Kidney epithelial cell (primary cell): ENCODE measurements around the gene NDUFAF3. TPM values are rescaled to one million over a fixed set of nuclear protein-coding genes. Genes with fewer than 3 reads are reported as not detected.

Source experiments
- DNase-seq: peaks from one replicate; pipeline ENCODE4 v3.0.0-alpha.2; 2010; ENCODE audit warnings: low read depth
- H3K27me3 ChIP-seq: 2 replicates; pipeline ENCODE4 v1.6.0; 2011; ENCODE audit warnings: low read length; ENCODE audit not compliant: control insufficient read depth, insufficient read depth
- H3K36me3 ChIP-seq: 2 replicates; pipeline ENCODE4 v1.5.1; 2011; ENCODE audit warnings: low read length; ENCODE audit not compliant: control insufficient read depth, insufficient read depth
- H3K4me3 ChIP-seq: 2 replicates; pipeline ENCODE4 v1.5.1; 2011; ENCODE audit warnings: low read depth, mild to moderate bottlenecking, control low read depth, low read length
- total RNA-seq: library from RNA; depleted of rRNA; stranded (reverse); fragments of >200 nt; gene quantifications from 2 replicates; pipeline ENCODE4 v1.2.3, GENCODE V29; 2015
- TF ChIP-seq, protein P1 (sequence below): IDR thresholded peaks from 2 replicates; pipeline ENCODE4 v1.5.1; 2011; ENCODE audit warnings: mild to moderate bottlenecking, moderate library complexity, low read length, control low read depth, inconsistent platforms; ENCODE audit not compliant: insufficient read depth, poor library complexity, severe bottlenecking

The NDUFAF3 gene
- total RNA-seq, 1 donor from 2014 or later: 102 TPM

DNA sequence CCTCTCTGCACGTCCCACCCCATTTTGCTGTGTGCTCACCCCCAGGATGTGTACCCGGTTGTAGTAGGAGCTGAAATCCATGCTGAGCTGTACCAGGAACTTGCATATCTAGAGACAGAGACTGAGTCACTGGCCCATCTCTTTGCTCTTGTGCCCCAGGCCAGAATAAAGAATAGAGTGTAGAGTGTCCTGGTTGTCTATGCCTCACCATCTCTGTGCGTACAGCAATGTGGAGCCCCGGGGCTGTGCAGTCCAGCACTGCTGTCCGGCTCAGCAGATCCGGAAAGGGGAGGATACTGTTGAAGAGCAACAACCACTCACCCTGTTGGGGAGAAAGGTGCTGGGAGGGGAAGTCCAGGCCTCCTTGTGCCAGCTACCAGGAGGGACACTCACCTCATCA is 6.2 kb upstream of the NDUFAF3 start:
- TF ChIP-seq, protein P1, sequence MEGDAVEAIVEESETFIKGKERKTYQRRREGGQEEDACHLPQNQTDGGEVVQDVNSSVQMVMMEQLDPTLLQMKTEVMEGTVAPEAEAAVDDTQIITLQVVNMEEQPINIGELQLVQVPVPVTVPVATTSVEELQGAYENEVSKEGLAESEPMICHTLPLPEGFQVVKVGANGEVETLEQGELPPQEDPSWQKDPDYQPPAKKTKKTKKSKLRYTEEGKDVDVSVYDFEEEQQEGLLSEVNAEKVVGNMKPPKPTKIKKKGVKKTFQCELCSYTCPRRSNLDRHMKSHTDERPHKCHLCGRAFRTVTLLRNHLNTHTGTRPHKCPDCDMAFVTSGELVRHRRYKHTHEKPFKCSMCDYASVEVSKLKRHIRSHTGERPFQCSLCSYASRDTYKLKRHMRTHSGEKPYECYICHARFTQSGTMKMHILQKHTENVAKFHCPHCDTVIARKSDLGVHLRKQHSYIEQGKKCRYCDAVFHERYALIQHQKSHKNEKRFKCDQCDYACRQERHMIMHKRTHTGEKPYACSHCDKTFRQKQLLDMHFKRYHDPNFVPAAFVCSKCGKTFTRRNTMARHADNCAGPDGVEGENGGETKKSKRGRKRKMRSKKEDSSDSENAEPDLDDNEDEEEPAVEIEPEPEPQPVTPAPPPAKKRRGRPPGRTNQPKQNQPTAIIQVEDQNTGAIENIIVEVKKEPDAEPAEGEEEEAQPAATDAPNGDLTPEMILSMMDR: no peak
- no peak overlapping the region for H3K4me3 ChIP-seq
- H3K36me3 ChIP-seq: peaks cover 1% of the 10 kb centered on the region
- H3K27me3 ChIP-seq: no peaks in the 10 kb centered on the region
- no peak for DNase-seq

DNA sequence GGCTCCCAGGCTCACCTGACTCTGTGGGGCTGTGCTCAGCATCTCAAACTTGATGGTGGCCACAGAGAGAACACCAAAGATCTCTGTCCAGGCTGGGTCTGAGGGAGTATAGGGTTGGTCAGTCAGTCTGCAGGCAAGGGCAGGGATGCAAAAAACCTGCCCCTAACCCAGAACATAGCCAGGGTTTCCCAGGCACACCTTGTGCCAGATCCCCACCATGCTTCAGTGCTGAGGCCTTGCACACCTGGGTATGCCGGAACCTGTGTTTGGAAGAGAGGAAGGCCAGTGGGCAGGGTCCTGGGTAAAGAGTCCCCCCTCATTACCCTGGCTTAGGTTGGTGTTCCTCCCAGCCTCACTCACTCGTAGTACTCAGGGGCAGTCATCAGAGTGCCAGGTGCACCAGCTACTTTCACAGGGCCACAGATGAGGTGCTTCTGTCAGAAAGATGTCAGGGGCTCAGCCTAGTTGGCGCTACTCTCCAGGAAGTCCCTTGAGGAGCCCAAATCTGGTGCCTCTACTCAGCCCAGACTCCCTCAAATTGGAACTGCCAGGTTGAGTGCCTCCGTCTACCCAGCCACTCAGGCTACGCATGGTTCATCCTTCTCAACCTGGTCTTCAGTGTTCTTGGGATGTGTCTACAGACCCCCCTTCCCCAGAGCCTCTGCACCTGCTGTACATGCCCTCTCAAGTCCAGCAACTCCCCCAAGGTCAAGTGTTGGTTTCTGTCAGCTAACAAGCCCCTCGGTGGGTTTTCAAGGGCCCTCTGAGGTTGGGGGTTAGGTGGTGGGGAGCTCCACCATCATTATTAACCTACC is 5.3 kb upstream of the NDUFAF3 start:
- no peak overlapping the region for H3K4me3 ChIP-seq
- TF ChIP-seq, protein P1: no peak

DNA sequence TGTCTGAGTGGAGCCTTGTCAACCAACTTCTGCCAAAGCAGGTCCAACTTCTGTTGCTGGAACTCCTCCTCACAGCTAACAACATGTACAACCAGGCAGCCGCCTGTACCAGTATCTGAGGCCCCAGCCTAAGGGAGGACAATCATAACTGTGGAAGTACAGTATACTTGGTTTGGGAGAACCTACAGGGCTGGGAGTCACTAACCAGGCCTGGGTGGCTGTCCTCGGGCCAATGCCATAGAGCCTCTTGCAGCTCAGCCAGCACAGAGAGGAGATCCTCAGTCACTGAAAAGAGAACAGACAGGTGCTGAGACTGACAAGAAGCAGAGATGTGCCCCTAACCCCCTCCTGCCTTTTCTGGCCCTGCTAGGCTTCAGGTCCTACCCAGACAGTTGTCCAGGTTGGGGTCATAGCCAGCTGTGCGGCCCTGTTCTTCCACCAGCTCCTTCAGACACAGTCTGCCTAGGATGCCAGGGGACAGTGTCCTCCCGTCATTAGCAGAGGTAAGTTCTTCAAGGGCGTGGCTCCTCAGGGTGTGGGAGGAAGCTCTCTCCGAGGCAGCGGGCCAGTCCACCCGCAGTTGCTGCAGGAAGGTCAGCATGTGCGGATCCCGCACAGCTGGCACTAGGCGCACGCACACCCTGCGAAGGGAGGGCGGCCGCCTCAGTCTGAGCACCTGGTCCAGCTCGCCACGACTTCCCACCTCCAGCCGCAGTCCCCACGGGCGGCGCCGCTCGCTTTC is 4.5 kb upstream of the NDUFAF3 start:
- no peak for DNase-seq
- TF ChIP-seq, protein P1: no peak
- Histone ChIP-seq H3K27me3 (no peaks in the 10 kb centered on the region), H3K4me3 (peak overlapping the region; percentile 77), H3K36me3 (peaks cover 1% of the 10 kb centered on the region)

More for the DNA sequence above, 5.3 kb upstream of the NDUFAF3 start:
- no peaks in the 10 kb centered on the region for H3K27me3 ChIP-seq
- peaks cover 1% of the 10 kb centered on the region for H3K36me3 ChIP-seq
- DNase-seq: no peak

DNA sequence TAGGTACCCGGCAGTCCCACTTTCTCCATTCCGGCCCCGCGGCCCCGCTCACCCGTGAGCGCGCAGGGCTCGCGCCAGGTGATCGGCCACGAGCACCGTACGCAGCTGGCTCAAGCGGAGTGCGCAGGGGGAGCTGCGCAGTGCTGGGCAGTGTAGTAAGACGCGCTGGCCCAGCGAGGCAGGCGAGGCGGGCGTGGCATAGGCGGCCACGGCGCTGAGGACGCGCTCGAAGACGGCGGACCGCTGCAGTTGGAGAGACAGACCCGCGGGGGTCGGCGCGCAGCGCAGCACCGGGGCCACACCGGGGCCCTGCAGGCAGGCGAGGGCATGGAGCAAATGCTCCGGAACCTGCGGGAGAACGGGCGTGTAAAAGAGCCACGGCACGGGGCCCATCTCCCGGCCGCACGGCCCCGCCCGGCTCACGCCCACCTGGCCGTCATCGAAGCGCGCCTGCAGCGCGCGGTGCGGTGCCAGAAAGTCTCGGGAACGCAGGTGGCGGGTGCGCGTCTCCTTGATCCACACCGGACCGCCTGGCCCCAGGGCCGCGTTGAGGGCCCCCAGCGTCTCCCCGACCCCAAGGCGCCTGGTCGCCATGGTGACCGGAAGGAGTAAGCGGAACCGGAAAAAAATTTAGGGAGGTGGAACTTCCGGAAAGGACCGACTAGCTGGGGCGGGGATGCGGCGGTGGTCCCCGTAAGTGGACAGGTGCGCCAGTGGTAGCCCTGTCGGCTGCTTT is 3.8 kb upstream of the NDUFAF3 start, which contains the start of gene DALRD3:
Gene DALRD3 (minus strand): TSS at position 610 of the 736 bp plus-strand sequence. CDS start 16 bp downstream, at position 594.
- TF ChIP-seq, protein P1: no peak
- Histone ChIP-seq H3K4me3 (peak within 1 kb of the TSS; percentile 77), H3K36me3 (peaks cover 1% of the 10 kb centered on the region), H3K27me3 (no peaks in the 10 kb centered on the region)
- DNase-seq: peak; percentile 23

DNA sequence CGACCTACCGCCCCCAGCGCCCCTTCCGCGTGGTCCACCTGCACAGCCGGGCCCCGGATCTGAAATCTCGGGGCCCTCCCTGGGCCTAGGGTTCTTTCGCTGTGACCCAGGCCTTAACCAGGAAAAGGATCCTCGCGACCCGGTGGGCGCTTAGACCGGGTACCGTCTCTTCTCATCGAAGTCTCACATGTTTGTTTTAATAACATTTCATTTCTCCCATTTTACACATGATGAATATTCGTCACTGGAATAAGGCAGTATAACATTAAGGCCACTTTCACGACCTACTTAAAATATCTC is 3.3 kb upstream of the NDUFAF3 start:
- peaks cover 1% of the 10 kb centered on the region for H3K36me3 ChIP-seq

More for the DNA sequence above, 3.3 kb upstream of the NDUFAF3 start:
- TF ChIP-seq, protein P1: no peak
- H3K4me3 ChIP-seq: peak overlapping the region; percentile 77
- no peak for DNase-seq
- no peaks in the 10 kb centered on the region for H3K27me3 ChIP-seq
